CD1c-positive myeloid dendritic cell (primary cell): Measurements from ENCODE around the gene TFIP11.

ENCODE experiments used
- DNase-seq: peaks from one replicate; pipeline ENCODE4 v3.0.0-alpha.2; 2016; ENCODE audit errors: extremely low spot score

Gene TFIP11

GRCh38 chr22:26448334-26448733 lies 63.9 kb downstream of the TFIP11 start:
- no peak for DNase-seq

- DNase-seq = no peak
These were observed 64.5 kb downstream of the TFIP11 start for GRCh38 chr22:26447584-26448329.

- DNase-seq = no peak
These were observed 65.3 kb downstream of the TFIP11 start for GRCh38 chr22:26446808-26447515.

DNA sequence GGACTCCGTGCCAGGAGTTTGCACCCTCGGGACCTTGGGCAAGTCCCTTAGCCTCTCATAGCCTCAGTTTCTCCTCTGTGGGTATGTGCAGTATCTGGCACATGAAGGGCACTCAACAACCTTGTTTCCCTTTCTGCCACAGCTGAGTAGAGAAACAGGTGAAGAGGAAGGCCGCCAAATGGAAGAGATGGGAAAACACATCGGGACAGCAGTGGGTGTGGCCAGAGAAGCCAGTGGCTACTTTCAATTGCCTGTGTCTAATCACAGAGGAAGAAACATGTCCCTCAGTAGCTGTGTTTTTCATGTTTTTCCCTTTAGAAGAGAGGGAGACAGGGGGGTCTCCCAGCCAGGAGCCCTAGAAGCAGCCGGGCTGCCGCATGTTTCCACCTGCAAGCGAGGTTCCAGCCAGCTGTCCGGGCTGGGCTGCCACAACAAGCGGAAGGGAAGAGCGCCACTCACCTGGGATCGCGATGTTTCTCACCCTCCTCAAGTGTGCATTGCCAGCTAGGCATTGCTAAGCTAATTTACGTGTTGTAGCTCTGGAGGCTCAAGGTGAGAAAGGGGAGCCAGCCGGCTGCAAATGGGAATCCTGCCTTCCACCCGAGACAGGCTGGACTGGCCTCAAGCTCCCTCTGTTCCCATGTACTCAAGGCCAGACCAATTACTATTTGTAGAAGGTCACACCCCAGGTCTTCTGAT lies 66.5 kb downstream of the TFIP11 start:
- DNase-seq = no peak

DNA sequence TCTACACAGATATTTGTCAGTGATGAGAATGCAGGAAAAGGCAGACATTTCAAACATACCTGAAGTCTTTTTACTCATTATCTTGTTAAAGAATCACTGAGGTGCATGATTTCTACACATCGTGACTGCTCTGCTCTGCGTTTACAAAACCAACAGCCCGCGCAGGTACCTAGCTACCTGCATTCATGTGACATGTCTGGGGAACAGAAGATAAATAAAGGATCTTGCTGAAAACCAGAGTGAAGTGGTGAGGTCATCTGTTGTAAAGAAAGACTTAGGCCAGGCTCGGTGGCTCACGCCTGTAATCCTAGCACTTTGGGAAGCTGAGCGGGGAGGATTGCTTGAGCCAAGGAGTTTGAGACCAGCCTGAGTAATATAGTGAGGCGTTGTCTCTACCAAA lies 67.5 kb downstream of the TFIP11 start:
- DNase-seq = no peak

DNA sequence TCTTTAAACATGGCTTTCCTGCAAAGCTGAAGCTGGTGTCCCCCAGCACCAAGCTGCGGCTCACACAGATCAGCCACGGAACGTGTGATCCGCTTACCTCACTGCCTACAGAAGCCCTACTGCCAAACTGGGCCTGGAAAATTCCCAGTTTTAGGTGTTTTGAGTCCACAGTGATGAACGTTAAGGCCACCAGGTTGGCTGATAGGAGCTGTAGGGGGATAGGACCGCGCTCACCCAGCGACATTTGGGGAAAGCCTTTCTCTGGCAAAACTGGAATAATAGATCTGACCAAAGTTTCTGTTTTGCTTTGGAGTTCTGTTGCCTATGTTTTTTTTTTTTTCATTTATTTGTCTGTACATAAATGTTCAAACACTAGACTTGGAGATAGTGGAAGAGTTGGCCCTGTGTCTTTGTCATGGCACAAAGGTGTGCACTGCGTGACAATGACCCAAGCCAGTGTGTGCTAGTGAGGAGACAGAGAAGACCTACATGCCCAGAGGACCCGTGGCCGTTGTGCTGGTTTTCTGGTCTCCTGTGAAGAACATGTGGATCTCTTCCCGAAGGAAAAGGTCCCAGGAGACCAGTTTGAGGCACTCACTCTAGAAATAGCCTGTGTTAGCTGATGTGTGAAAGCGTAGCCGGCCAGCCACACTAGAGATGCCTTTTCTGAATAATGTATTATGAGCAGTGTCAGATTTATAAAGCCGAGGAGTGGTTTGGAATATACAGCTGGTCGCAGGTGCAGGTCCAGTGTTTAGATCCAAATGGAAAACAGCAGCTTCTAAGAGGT lies 68.2 kb downstream of the TFIP11 start:
- DNase-seq = no peak

- no peak for DNase-seq
These were observed 70.1 kb downstream of the TFIP11 start for GRCh38 chr22:26442086-26442756.
